GM23248 (cell line): ENCODE data around the gene ACADL. TPM values are rescaled to one million over a fixed set of nuclear protein-coding genes. Genes with fewer than 3 reads are reported as not detected.

Source experiments
- DNase-seq: peaks from one replicate; pipeline ENCODE4 v3.0.0-alpha.2; 2015
- H2AFZ ChIP-seq: fragments of 200-600 bp; sonication (generic); 2 replicates; pipeline ENCODE4 v1.6.1; 2016; ENCODE audit warnings: antibody characterized with exemption
- H3F3A ChIP-seq: fragments of 200-600 bp; sonication (generic); 2 replicates; pipeline ENCODE4 v1.6.1; 2016; ENCODE audit warnings: mild to moderate bottlenecking, antibody characterized with exemption, mixed run types; ENCODE audit not compliant: insufficient read depth
- H3K27ac ChIP-seq: fragments of 200-600 bp; sonication (generic); 2 replicates; pipeline ENCODE4 v1.5.1; 2016; ENCODE audit warnings: mild to moderate bottlenecking
- H3K27me3 ChIP-seq: fragments of 200-600 bp; sonication (generic); replicated peaks from 2 replicates; pipeline ENCODE4 v1.6.1; 2016; ENCODE audit warnings: mild to moderate bottlenecking; ENCODE audit not compliant: insufficient read depth
- H3K36me3 ChIP-seq: fragments of 200-600 bp; sonication (generic); 2 replicates; pipeline ENCODE4 v1.6.1; 2016; ENCODE audit warnings: low read depth, mild to moderate bottlenecking
- H3K4me1 ChIP-seq: fragments of 200-600 bp; sonication (generic); 2 replicates; pipeline ENCODE4 v1.6.1; 2016; ENCODE audit warnings: mild to moderate bottlenecking; ENCODE audit not compliant: insufficient read depth
- H3K4me2 ChIP-seq: fragments of 200-600 bp; sonication (generic); one replicate; pipeline ENCODE4 v1.6.1; 2016; ENCODE audit warnings: mild to moderate bottlenecking; ENCODE audit not compliant: unreplicated experiment
- H3K4me3 ChIP-seq: fragments of 200-600 bp; sonication (generic); 2 replicates; pipeline ENCODE4 v1.5.1; 2016; ENCODE audit warnings: mild to moderate bottlenecking
- H3K79me2 ChIP-seq: fragments of 200-600 bp; sonication (generic); 2 replicates; pipeline ENCODE4 v1.6.1; 2016; ENCODE audit warnings: mild to moderate bottlenecking; ENCODE audit not compliant: insufficient read depth
- H3K9ac ChIP-seq: fragments of 200-600 bp; sonication (generic); 2 replicates; pipeline ENCODE4 v1.6.1; 2016; ENCODE audit warnings: mild to moderate bottlenecking
- H3K9me2 ChIP-seq: fragments of 200-600 bp; sonication (generic); 2 replicates; pipeline ENCODE4 v1.6.1; 2016; ENCODE audit warnings: mixed run types, mild to moderate bottlenecking, moderate library complexity; ENCODE audit not compliant: insufficient read depth
- H3K9me3 ChIP-seq: fragments of 200-600 bp; sonication (generic); one replicate; pipeline ENCODE4 v1.6.1; 2017; ENCODE audit warnings: low read depth
- H4K20me1 ChIP-seq: fragments of 200-600 bp; sonication (generic); 2 replicates; pipeline ENCODE4 v1.6.0; 2016; ENCODE audit not compliant: insufficient read depth
- EZH2 ChIP-seq: fragments of 200-600 bp; sonication (generic); IDR thresholded peaks from 2 replicates; pipeline ENCODE4 v1.6.1; 2018; ENCODE audit warnings: antibody characterized with exemption, mild to moderate bottlenecking; ENCODE audit not compliant: insufficient read depth, poor library complexity, severe bottlenecking
- EZH2phosphoT487 ChIP-seq: fragments of 200-600 bp; sonication (generic); IDR thresholded peaks from 2 replicates; pipeline ENCODE4 v1.6.1; 2018; ENCODE audit warnings: antibody characterized with exemption, moderate library complexity, mild to moderate bottlenecking, low read depth; ENCODE audit not compliant: insufficient read depth
- WGBS, 2 experiments: methylation state at CpG; one replicate each; pipeline ENCODE4 v1.1.6; 2015 to 2017; ENCODE audit warnings: low lambda C conversion rate in 2 of 2, low coverage in 1 of 2; ENCODE audit errors: missing lambda C conversion rate in 2 of 2; 5-methylcytosine and 5-hydroxymethylcytosine counted together
- in situ Hi-C: fragments of 300-500 bp; cut with MboI; formaldehyde crosslinking; loops from 2 replicates; pipeline ENCODE4 v1.15.0; 2020
- polyA plus RNA-seq: library from polyadenylated mRNA; unstranded; fragments of >200 nt; fragmentation: Nextera tagmentation; extraction: Ambion mirVana; gene quantifications from 2 replicates; pipeline ENCODE4 v1.2.1, GENCODE V29; 2016
- total RNA-seq: library from RNA; depleted of rRNA; stranded (reverse); fragments of >200 nt; shearing (Covaris generic); gene quantifications from 2 replicates; pipeline ENCODE4 v1.2.3, GENCODE V29; 2014

ACADL gene
- total and polyA plus RNA-seq, 2 experiments from 2014 or later = not detected

GRCh38 chr2:210197720-210198119, 27.5 kb downstream of the ACADL start:
- no peaks in the 10 kb centered on the region for H3K36me3 ChIP-seq
- no peak for DNase-seq
- H3K9me2 ChIP-seq = no peaks in the 10 kb centered on the region
- TF ChIP-seq EZH2phosphoT487 (no peak), EZH2 (no peak)
- no peaks in the 10 kb centered on the region for H3K27me3 ChIP-seq
- no peak overlapping the region for H3K9ac ChIP-seq
- WGBS, 2 experiments = 91 to 94% methylated on average over 2 of the region's 2 CpGs
- H3K79me2 ChIP-seq = no peaks in the 10 kb centered on the region
- H3K27ac ChIP-seq = no peak overlapping the region
- no peaks in the 10 kb centered on the region for H3K9me3 ChIP-seq
- no peak overlapping the region for H2AFZ ChIP-seq
- H3K4me3 ChIP-seq = no peak overlapping the region
- no peaks in the 10 kb centered on the region for H3F3A ChIP-seq
- peaks cover 6% of the 10 kb centered on the region; the same call in 1 of the 2 replicates for H3K4me1 ChIP-seq
- no peaks in the 10 kb centered on the region for H4K20me1 ChIP-seq
- in situ Hi-C loops = loop anchor here (5.0 to 25.0 kb wide), 3 partner anchors 123 to 1810 kb away; no protein-coding TSS in a partner anchor
- no peak overlapping the region for H3K4me2 ChIP-seq

- H3K4me3 ChIP-seq = 0 out of 2 replicates have a peak overlapping the region, but pooled peaks have one; percentile 15
- H3K27ac ChIP-seq = no peak overlapping the region
- no peaks in the 10 kb centered on the region for H3K9me3 ChIP-seq
- WGBS, 2 experiments = 38 to 39% methylated on average over 8 of the region's 8 CpGs
- H3K9me2 ChIP-seq = no peaks in the 10 kb centered on the region
- H4K20me1 ChIP-seq = no peaks in the 10 kb centered on the region
- peak overlapping the region; percentile 12 for H3K4me2 ChIP-seq
- no peaks in the 10 kb centered on the region for H3K79me2 ChIP-seq
- H3K9ac ChIP-seq = no peak overlapping the region
- in situ Hi-C loops = loop anchor here (5.0 to 25.0 kb wide), 3 partner anchors 120 to 1808 kb away; no protein-coding TSS in a partner anchor
- H3F3A ChIP-seq = no peaks in the 10 kb centered on the region
- peaks cover 6% of the 10 kb centered on the region; the same call in 1 of the 2 replicates for H3K4me1 ChIP-seq
- TF ChIP-seq EZH2phosphoT487 (no peak), EZH2 (no peak)
- H3K36me3 ChIP-seq = no peaks in the 10 kb centered on the region
- no peaks in the 10 kb centered on the region for H3K27me3 ChIP-seq
- DNase-seq = peak; percentile 73
- H2AFZ ChIP-seq = peak overlapping the region; percentile 69
These were observed 30.0 kb downstream of the ACADL start for GRCh38 chr2:210195101-210195852.

- Histone ChIP-seq H3K4me2 (no peak overlapping the region), H3K27ac (no peak overlapping the region), H2AFZ (no peak overlapping the region), H3K4me3 (no peak overlapping the region), H4K20me1 (no peaks in the 10 kb centered on the region), H3K79me2 (no peaks in the 10 kb centered on the region), H3K4me1 (no peaks in the 10 kb centered on the region), H3K27me3 (no peaks in the 10 kb centered on the region), H3K9me3 (no peaks in the 10 kb centered on the region), H3K9ac (no peak overlapping the region), H3K9me2 (no peaks in the 10 kb centered on the region), H3K36me3 (no peaks in the 10 kb centered on the region), H3F3A (no peaks in the 10 kb centered on the region)
- TF ChIP-seq EZH2 (no peak), EZH2phosphoT487 (no peak)
- no peak for DNase-seq
- 61 to 63% methylated on average over 4 of the region's 4 CpGs for WGBS, 2 experiments
- in situ Hi-C loops = loop anchor here (10.0 to 25.0 kb wide), 2 partner anchors 116 to 1803 kb away; no protein-coding TSS in a partner anchor
These were observed 34.9 kb downstream of the ACADL start for GRCh38 chr2:210190345-210190744.

- Histone ChIP-seq H3K36me3 (no peaks in the 10 kb centered on the region), H2AFZ (no peak overlapping the region), H3K4me1 (no peaks in the 10 kb centered on the region), H3K9ac (no peak overlapping the region), H3K9me3 (no peaks in the 10 kb centered on the region), H3K27me3 (no peaks in the 10 kb centered on the region), H3F3A (no peaks in the 10 kb centered on the region), H3K9me2 (no peaks in the 10 kb centered on the region), H3K4me3 (no peak overlapping the region), H3K4me2 (no peak overlapping the region), H3K27ac (no peak overlapping the region), H3K79me2 (no peaks in the 10 kb centered on the region), H4K20me1 (no peaks in the 10 kb centered on the region)
- WGBS, 2 experiments = 85 to 93% methylated on average over 1 of the region's 1 CpG
- TF ChIP-seq EZH2 = no peak
- TF ChIP-seq EZH2phosphoT487 = no peak
- DNase-seq = no peak
- in situ Hi-C loops = loop anchor here (10.0 to 25.0 kb wide), 2 partner anchors 115 to 1802 kb away; no protein-coding TSS in a partner anchor
These were observed 35.7 kb downstream of the ACADL start for GRCh38 chr2:210189452-210190138.
